CD4-positive, alpha-beta T cell treated with Interleukin-6 at 100 ng/mL for 8 hours (primary cell): ENCODE measurements around the gene TTF2.

Experiments
- DNase-seq: peaks from one replicate; pipeline ENCODE4 v3.0.0-alpha.2; 2020; ENCODE audit warnings: mixed read lengths, low spot score

TTF2 gene

DNA sequence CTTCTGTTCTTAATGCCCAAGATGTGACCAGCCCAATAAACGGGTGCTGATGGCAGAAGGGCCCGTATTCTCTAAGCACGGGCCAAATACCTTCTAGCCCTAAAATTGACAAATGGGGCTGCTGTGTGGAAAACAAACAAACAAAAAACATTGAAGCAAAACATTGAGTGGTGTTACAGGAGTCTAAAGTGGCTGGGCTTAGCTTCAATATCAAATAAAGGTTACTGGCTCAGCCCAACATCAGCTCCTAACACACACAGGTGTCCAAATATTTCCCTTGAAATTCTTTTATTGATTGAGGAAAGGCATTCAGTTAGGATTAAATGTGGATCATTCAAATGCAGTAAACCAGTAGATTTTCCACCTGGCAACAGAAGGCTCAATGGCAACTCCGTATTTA is 13.3 kb upstream of the TTF2 start:
- DNase-seq = no peak

DNA sequence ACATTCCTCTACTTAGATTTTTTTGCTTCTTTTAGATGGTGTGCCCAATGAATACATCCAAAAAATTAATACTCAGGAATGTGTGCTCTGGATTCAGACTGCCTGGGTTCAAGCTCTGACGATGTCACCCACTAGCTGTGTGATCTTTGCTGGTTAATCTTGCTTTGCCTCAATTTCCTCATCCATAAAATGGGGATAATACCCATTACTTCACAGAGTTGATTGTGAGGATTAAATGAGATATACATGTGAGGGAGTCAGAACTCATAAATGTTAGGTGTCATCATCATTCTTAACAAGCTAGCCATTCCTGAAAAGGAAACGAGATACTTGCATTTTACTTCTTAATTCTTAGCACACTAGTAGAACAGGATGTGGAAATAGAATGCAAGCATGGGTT is 12.9 kb upstream of the TTF2 start:
- no peak for DNase-seq

GRCh38 chr1:117049857-117050256 is 10.3 kb upstream of the TTF2 start:
- DNase-seq = no peak

GRCh38 chr1:117051224-117052064 is 8.7 kb upstream of the TTF2 start:
- peak; percentile 30 for DNase-seq

GRCh38 chr1:117054068-117054467 is 6.1 kb upstream of the TTF2 start:
- DNase-seq = no peak

GRCh38 chr1:117058810-117059209 is 1.3 kb upstream of the TTF2 start:
- no peak for DNase-seq

GRCh38 chr1:117059334-117059677 is 820 bp upstream of the TTF2 start:
- peak; percentile 70 for DNase-seq

DNA sequence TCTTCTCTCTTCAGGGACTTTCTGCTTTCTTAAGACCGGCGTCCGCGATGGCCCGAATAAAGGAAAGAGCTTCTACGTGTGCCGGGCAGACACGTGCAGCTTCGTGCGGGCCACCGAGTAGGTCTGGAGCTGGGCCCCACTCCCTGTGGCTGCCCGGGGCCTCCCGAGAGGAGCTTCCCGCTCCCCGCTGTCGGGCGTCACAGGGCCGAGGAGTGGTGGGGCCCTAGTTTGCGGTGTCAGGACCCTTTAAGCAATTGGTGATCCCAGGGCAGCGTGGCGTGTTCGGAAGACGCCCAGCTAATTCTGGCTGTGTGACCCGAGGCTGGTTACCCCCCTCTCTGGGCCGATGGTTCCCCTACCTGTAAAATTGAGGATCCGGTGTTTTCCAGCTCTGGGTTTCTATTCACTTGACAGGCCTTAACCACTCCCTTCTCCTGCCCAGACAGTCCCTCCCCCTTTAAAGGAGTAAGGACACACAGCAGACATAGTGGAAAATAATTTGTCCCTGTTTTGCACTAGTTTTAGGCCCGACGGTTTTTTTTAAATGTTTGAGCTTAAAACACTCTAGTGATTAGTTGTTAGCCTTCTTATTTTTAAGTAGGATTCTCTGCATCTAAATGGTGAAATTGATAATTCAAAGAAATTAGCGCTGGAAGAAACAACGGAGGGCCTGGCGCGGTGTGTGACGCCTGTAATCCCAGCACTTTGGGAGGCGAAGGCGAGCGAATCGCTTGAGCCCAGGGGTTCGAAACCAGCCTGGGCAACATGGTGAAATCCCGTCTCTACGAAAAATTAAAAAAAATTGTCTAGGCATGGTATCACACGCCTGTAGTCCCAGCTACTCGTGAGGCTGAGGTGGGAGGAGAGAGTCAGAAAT is 553 bp downstream of the TTF2 start:
- peak; percentile 15 for DNase-seq

DNA sequence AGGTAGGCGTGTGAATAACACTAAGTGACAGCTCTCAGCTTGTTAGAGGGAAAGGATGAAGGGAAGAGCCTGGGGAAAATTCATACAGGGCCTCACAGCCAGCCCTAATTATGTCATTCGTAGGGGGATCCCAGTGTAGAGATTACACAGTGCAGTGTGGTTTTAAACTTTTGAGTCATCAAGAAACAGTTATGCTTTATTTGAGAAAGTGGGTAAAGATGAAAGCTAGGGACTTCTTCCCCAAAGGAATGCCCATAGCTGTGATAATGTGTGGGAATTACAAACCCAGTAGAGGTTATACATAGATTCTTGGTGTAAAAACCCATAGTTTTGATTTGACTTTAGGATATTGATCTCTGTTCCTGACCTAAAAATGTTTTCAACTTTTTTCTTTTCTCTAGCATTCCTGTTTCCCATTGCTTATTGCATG is 1.9 kb downstream of the TTF2 start:
- peak; percentile 7 for DNase-seq

GRCh38 chr1:117066367-117066766 is 6.2 kb downstream of the TTF2 start:
- DNase-seq = no peak

GRCh38 chr1:117067533-117068370 is 7.6 kb downstream of the TTF2 start:
- peak; percentile 29 for DNase-seq

DNA sequence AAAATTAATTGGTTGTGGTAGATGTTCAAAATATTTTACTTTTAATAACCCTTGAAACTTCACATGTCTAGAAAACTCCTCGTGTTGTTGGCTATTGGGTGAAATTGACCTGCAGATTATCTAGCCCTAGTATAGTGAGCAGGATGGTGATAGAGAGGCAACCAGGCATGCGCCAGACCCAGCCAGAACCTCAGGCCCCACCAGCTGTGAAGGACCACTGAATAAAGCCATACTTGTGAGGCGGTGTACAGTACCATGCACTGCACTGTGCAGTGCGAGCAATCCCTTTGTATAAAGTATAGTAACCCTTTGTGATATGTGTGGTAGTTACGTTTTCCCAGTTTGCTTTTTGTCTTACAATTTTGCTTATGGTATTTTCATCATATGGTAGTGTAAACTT is 8.5 kb downstream of the TTF2 start:
- DNase-seq = no peak

GRCh38 chr1:117069220-117069844 is 9.2 kb downstream of the TTF2 start:
- no peak for DNase-seq

GRCh38 chr1:117070124-117070523 is 10.0 kb downstream of the TTF2 start:
- DNase-seq = no peak

DNA sequence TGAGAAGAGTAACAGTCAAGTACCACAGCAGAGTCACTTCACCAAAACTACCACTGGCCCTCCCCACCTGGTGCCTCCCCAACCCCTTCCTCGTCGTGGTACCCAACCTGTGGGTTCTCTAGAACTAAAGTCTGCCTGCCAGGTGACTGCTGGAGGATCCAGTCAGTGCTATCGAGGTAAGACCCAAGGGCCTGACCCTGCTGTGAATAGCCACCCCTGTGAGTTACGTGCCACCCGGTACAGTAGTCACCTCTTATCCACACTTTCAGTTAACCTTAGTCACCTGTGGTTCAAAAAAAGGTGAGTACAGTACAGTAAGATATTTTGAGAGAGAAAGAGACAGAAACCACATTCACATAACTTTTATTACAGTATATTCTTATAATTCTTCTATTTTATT is 16.5 kb downstream of the TTF2 start:
- DNase-seq = no peak

- no peak for DNase-seq
These were observed 17.1 kb downstream of the TTF2 start for GRCh38 chr1:117077267-117077666.

DNA sequence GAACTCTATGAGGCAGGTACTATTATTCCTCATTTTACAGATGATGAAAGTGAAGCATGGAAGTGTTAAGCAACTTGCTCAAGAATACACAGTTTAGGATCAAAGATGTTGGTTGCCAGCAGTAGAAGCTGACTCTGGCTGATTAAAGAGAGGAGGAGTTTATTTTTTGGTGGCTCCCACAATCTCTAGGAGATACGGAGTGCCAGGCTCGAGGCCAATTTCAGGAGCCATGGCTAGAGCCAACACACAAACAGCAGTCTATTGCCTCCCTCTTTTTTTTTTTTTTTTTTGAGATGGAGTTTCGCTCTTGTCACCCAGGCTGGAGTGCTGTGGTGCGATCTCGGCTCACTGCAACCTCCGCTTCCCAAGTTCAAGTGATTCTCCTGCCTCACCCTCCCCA is 19.6 kb downstream of the TTF2 start:
- DNase-seq = no peak

- DNase-seq = no peak
These were observed 24.1 kb downstream of the TTF2 start for GRCh38 chr1:117084231-117084630.

- no peak for DNase-seq
These were observed 27.6 kb downstream of the TTF2 start for GRCh38 chr1:117087686-117088085.

DNA sequence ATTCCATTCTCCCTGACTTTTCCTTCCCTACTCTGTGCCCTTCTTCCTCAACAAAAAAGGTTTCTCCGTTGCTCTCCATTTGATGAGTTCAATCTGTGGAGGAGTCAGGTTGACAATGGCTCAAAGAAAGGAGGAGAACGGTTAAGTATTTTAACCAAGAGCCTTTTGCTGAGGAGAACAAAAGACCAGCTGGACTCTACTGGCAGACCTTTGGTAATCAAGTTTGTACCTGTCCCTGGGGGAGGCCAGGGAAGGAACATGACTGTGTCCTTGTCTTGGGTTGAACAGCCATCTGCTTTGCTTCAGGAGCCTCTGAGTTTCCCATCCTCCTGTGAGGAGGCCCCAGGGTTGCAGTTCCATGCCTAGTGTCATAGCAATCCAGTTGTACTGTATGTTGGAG is 29.9 kb downstream of the TTF2 start:
- DNase-seq = no peak

DNA sequence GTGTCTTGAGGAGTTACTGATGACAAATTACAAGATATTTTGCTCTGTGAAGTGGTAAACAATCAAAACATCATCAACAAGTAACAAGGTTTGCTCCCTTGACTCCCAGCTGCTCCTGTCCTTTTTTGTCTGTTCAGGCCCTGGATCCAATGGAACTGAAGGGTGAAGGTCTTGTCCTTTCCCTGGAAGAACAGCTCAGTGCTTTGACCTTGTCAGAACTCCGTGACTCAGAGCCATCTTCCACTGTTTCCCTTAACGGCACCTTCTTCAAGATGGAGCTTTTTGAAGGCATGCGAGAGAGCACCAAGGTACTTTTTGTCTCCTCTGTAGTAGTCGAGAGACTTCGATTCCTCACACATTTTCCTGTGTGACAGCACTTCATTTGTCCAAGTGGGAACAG is 32.5 kb downstream of the TTF2 start:
- no peak for DNase-seq

DNA sequence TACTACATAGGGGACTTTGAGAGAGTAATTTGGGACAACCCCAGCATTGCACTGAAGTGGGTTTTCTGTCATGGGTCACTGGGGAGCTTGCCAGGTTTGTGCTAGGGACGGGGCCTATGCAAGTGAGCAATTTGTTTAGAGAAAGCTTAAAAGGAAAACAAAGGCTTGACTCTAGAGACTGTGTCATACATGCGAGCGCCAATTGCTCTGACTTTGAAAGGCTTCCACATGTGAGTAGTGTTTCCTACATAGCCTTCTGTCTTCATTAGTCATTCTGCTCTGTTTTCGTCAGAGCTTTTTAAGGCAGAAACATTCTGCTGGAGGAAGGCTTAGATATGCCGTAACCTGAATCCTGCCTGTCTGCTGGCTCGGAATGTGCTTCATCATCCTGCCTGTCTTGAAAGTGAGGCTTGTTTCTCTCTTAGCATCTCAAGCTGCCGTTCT is 33.0 kb downstream of the TTF2 start:
- DNase-seq = no peak
